ENCODE data around the gene RAD9A. TPM values are rescaled to one million over a fixed set of nuclear protein-coding genes. Genes with fewer than 3 reads are reported as not detected.

RAD9A gene
- total and polyA plus RNA-seq, 9 of the 15 experiments (the other 6 are each of a cell fraction or from before 2014, with no cell fraction given) = 1.4 to 41.2 (median 16.1) TPM

GRCh38 chr11:67428052-67429001, 36.5 kb downstream of the RAD9A start, which contains the start of gene RPS6KB2 (continued):
- TF ChIP-seq MIER1 (IDR thresholded peaks at IDR 0.05; ENCODE audit: low read depth) (no peak), ZFP36 (IDR thresholded peaks at IDR 0.05; ENCODE audit: low read depth, low read length, partially characterized antibody) (no peak), FOSL1 (tag; conservative IDR thresholded peaks at IDR 0.05) (no peak), GMEB1 (CRISPR knock-in tag; IDR thresholded peaks at IDR 0.05) (peak; percentile 75), ZNF384 (IDR thresholded peaks at IDR 0.05; ENCODE audit: low read depth, low read length) (0 out of 2 replicates have a peak, but pooled peaks have one; percentile 22), MEF2D (tag; conservative IDR thresholded peaks at IDR 0.05; ENCODE audit: low read depth) (no peak), NKRF (IDR thresholded peaks at IDR 0.05; ENCODE audit: borderline replicate concordance) (peak; percentile 51; the same call in 1 of the 2 replicates), ZNF316 (IDR thresholded peaks at IDR 0.05) (no peak), ZNF696 (CRISPR knock-in tag; conservative IDR thresholded peaks at IDR 0.05) (no peak), ETV1 (tag; conservative IDR thresholded peaks at IDR 0.05; ENCODE audit: low read depth) (peak; percentile 77; the same call in 1 of the 2 replicates), NFE2 (IDR thresholded peaks at IDR 0.05; ENCODE audit: low read depth) (no peak), RAD21 (CRISPR knock-in tag; conservative IDR thresholded peaks at IDR 0.05 in 1 of 2, IDR thresholded peaks at IDR 0.05 in 1 of 2) (no peak), ILK (tag; IDR thresholded peaks at IDR 0.05; ENCODE audit: borderline replicate concordance, low read depth) (no peak), GABPA (tag; conservative IDR thresholded peaks at IDR 0.05; ENCODE audit: low read depth) (peak; percentile 72), MYBL2 (IDR thresholded peaks at IDR 0.05; ENCODE audit: low read depth) (no peak), MYBL2 (CRISPR knock-in tag; IDR thresholded peaks at IDR 0.05; ENCODE audit: borderline replicate concordance) (no peak), ZNF354B (CRISPR knock-in tag; IDR thresholded peaks at IDR 0.05) (no peak), CREB1 (IDR thresholded peaks at IDR 0.05) (peak; percentile 100), CREB1 (CRISPR knock-in tag; IDR thresholded peaks at IDR 0.05) (peak; percentile 100), DEAF1 (CRISPR knock-in tag; IDR thresholded peaks at IDR 0.05) (no peak), KDM2B (CRISPR knock-in tag; IDR thresholded peaks at IDR 0.05) (peak; percentile 78; the same call in 1 of the 2 replicates), POLR3G (IDR thresholded peaks at IDR 0.05; ENCODE audit: extremely low read depth, insufficient read length, insufficient replicate concordance) (no peak)
